GM12801 (cell line): Measurements from ENCODE around the gene PPP2R2B.

Experiments
- CTCF ChIP-seq: IDR thresholded peaks from one replicate; pipeline ENCODE4 v1.5.1; 2011; ENCODE audit warnings: control low read depth; ENCODE audit not compliant: insufficient read length; ENCODE audit errors: extremely low read depth

Gene PPP2R2B

GRCh38 chr5:146805081-146805480, 73.5 kb downstream of the PPP2R2B start:
- TF ChIP-seq CTCF = no peak

- TF ChIP-seq CTCF = no peak
Measured at GRCh38 chr5:146802945-146803522, 75.5 kb downstream of the PPP2R2B start.

- no peak for TF ChIP-seq CTCF
Measured at GRCh38 chr5:146799671-146800070, 78.9 kb downstream of the PPP2R2B start.

GRCh38 chr5:146799231-146799630, 79.3 kb downstream of the PPP2R2B start:
- no peak for TF ChIP-seq CTCF

- no peak for TF ChIP-seq CTCF
Measured at GRCh38 chr5:146797658-146798057, 80.9 kb downstream of the PPP2R2B start.

- TF ChIP-seq CTCF = no peak
Measured at GRCh38 chr5:146796911-146797310, 81.6 kb downstream of the PPP2R2B start.

GRCh38 chr5:146796144-146796543, 82.4 kb downstream of the PPP2R2B start:
- no peak for TF ChIP-seq CTCF
